Superior temporal gyrus (tissue), 1 donor: ENCODE data around the gene PLPP3.

ENCODE experiments used
- DNase-seq: peaks from one replicate; pipeline ENCODE4 v3.0.0-alpha.2; 2016; ENCODE audit errors: extremely low spot score

The PLPP3 gene

GRCh38 chr1:56462209-56462608, 117.2 kb downstream of the PLPP3 start:
- no peak for DNase-seq

- DNase-seq: no peak
Observed at GRCh38 chr1:56461158-56462127, 117.9 kb downstream of the PLPP3 start.

- DNase-seq: no peak
Observed at GRCh38 chr1:56459260-56459659, 120.1 kb downstream of the PLPP3 start.

GRCh38 chr1:56457756-56458375, 121.5 kb downstream of the PLPP3 start:
- no peak for DNase-seq

GRCh38 chr1:56456435-56457101, 122.8 kb downstream of the PLPP3 start:
- no peak for DNase-seq

- no peak for DNase-seq
Observed at GRCh38 chr1:56453417-56454078, 125.8 kb downstream of the PLPP3 start.

GRCh38 chr1:56453016-56453415, 126.3 kb downstream of the PLPP3 start:
- DNase-seq: no peak

- DNase-seq: no peak
Observed at GRCh38 chr1:56452027-56453011, 127.0 kb downstream of the PLPP3 start.

- no peak for DNase-seq
Observed at GRCh38 chr1:56451491-56451890, 127.9 kb downstream of the PLPP3 start.

GRCh38 chr1:56450004-56450666, 129.2 kb downstream of the PLPP3 start:
- no peak for DNase-seq

GRCh38 chr1:56448529-56449300, 130.6 kb downstream of the PLPP3 start:
- DNase-seq: no peak

- DNase-seq: no peak
Observed at GRCh38 chr1:56447823-56448222, 131.5 kb downstream of the PLPP3 start.

- no peak for DNase-seq
Observed at GRCh38 chr1:56446531-56447098, 132.7 kb downstream of the PLPP3 start.

GRCh38 chr1:56444960-56445646, 134.3 kb downstream of the PLPP3 start:
- DNase-seq: no peak
